DMS114 treated with DMSO at 0.1 percent for 48 hours (cell line): ENCODE data around the gene SLC34A1.

ENCODE experiments used
- DNase-seq: peaks from one replicate; lab custom pipeline; 2025; ENCODE audit not compliant: unreplicated experiment; lab: John Stamatoyannopoulos, UW

Gene SLC34A1

GRCh38 chr5:177430140-177430951 lies 46.1 kb downstream of the SLC34A1 start:
- DNase-seq, result no peak

- no peak for DNase-seq
Measured at GRCh38 chr5:177430972-177431316, 46.7 kb downstream of the SLC34A1 start.

- no peak for DNase-seq
Measured at GRCh38 chr5:177431317-177432142, 47.3 kb downstream of the SLC34A1 start.

- DNase-seq, result no peak
Measured at GRCh38 chr5:177432143-177432838, 48.1 kb downstream of the SLC34A1 start.

- no peak for DNase-seq
Measured at GRCh38 chr5:177432839-177433657, 48.8 kb downstream of the SLC34A1 start.

- DNase-seq, result no peak
Measured at GRCh38 chr5:177433658-177434217, 49.5 kb downstream of the SLC34A1 start.

GRCh38 chr5:177434437-177434836 lies 50.2 kb downstream of the SLC34A1 start:
- no peak for DNase-seq

- no peak for DNase-seq
Measured at GRCh38 chr5:177434942-177435738, 50.9 kb downstream of the SLC34A1 start.

- no peak for DNase-seq
Measured at GRCh38 chr5:177435847-177436536, 51.8 kb downstream of the SLC34A1 start.

GRCh38 chr5:177437623-177438022 lies 53.4 kb downstream of the SLC34A1 start:
- DNase-seq, result no peak

- no peak for DNase-seq
Measured at GRCh38 chr5:177438468-177438867, 54.2 kb downstream of the SLC34A1 start.

GRCh38 chr5:177439518-177440053 lies 55.4 kb downstream of the SLC34A1 start:
- DNase-seq, result no peak

GRCh38 chr5:177440211-177440989 lies 56.2 kb downstream of the SLC34A1 start:
- DNase-seq, result no peak

- no peak for DNase-seq
Measured at GRCh38 chr5:177440990-177441780, 57.0 kb downstream of the SLC34A1 start.

GRCh38 chr5:177442066-177442826 lies 58.0 kb downstream of the SLC34A1 start:
- DNase-seq, result no peak

- DNase-seq, result no peak
Measured at GRCh38 chr5:177443144-177443983, 59.1 kb downstream of the SLC34A1 start.
